Subcutaneous abdominal adipose tissue (tissue), 5 donors: ENCODE measurements around the gene COL4A1.

ENCODE experiments used
- H3K27ac ChIP-seq: one replicate; pipeline ENCODE4 v1.7.0; 2013; ENCODE audit warnings: low read depth, mild to moderate bottlenecking, inconsistent platforms, low read length, moderate library complexity
- H3K27me3 ChIP-seq, 5 donors: one replicate each; pipeline ENCODE4 v1.7.0; 2013; ENCODE audit warnings: low read length in 5 of 5, inconsistent platforms in 1 of 5; ENCODE audit not compliant: control insufficient read depth in 5 of 5, insufficient read depth in 4 of 5
- H3K36me3 ChIP-seq, 5 donors: one replicate each; pipeline ENCODE4 v1.7.0; 2013; ENCODE audit warnings: low read length in 5 of 5; ENCODE audit not compliant: control insufficient read depth in 5 of 5, insufficient read depth in 5 of 5
- H3K4me1 ChIP-seq, 5 donors: one replicate each; pipeline ENCODE4 v1.7.0; 2013; ENCODE audit warnings: low read length in 5 of 5, mild to moderate bottlenecking in 3 of 5, moderate library complexity in 1 of 5; ENCODE audit not compliant: control insufficient read depth in 5 of 5, insufficient read depth in 5 of 5
- H3K4me3 ChIP-seq, 5 donors: one replicate each; pipeline ENCODE4 v1.7.0; 2013; ENCODE audit warnings: low read length in 5 of 5, low read depth in 1 of 5
- H3K9ac ChIP-seq, 5 donors: one replicate each; pipeline ENCODE4 v1.7.0; 2013; ENCODE audit warnings: low read length in 5 of 5, mild to moderate bottlenecking in 4 of 5, moderate library complexity in 3 of 5
- H3K9me3 ChIP-seq, 5 donors: one replicate each; pipeline ENCODE4 v1.7.0; 2013; ENCODE audit warnings: low read length in 5 of 5; ENCODE audit not compliant: control insufficient read depth in 5 of 5
- donor health status: healthy.
- donor health status: healthy.
- donor health status: healthy.
- donor health status: healthy.
- donor health status: healthy.

COL4A1 gene

DNA sequence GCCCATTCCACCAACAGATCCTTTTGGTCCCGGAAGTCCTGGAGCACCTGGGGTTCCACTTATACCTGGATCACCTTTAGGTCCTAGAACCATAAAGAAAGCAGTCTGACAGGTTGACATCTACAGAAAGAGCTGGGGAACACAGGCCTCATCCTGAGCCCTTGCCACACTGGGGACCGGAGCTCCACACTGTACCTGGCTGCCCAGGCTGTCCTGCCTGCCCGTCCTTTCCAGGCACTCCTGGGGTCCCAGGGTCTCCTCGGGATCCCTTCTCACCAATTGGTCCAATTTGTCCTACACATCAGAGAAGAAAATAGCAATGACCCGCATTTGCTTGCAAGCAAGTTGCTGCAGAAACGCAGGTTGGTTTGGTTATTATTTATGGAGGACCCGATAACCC lies 130.5 kb downstream of the COL4A1 start:
- peaks cover 0 to 6% (median 0%) of the 10 kb centered on the region in 5 donors for H3K9me3 ChIP-seq
- no peaks in the 10 kb centered on the region for H3K27me3 ChIP-seq
- H3K27ac ChIP-seq: no peak overlapping the region
- no peak overlapping the region for H3K4me3 ChIP-seq
- peaks cover 0 to 6% (median 0%) of the 10 kb centered on the region in 5 donors for H3K4me1 ChIP-seq
- H3K36me3 ChIP-seq: peaks cover 26 to 100% (median 100%) of the 10 kb centered on the region in 5 donors
- H3K9ac ChIP-seq: no peak overlapping the region

DNA sequence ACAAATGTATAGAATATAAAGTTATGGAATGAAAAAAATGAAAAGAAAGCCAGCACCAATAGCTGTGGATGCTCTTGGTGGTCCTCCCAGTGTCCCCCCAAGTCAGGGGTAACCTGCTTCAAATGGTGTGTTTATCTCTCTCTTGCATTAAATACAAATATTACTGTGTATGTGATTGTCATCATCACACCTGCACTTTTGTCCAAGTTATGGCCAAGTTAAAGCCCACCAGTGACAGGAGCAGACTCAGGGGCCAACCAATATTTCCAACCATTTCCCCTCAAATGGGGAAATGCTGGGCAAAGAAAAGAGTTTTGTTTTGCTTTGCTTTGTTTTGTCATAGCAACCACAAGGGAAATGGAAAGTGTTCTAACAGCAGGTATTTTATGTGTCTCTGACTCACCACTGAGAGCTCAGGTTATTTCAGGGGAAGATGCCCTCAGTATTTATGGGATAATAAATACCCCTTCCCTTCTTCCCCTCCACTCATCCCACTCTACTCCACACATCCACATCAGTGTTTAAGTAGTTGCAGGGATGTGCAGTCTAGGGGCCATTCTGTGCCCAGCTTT lies 133.6 kb downstream of the COL4A1 start:
- peaks cover 0 to 6% (median 0%) of the 10 kb centered on the region in 5 donors for H3K9me3 ChIP-seq
- H3K4me3 ChIP-seq: no peak overlapping the region
- H3K36me3 ChIP-seq: peaks cover 34 to 98% (median 92%) of the 10 kb centered on the region in 5 donors
- H3K27me3 ChIP-seq: no peaks in the 10 kb centered on the region
- H3K9ac ChIP-seq: no peak overlapping the region
- H3K27ac ChIP-seq: no peak overlapping the region
- H3K4me1 ChIP-seq: peaks cover 0 to 13% (median 0%) of the 10 kb centered on the region in 5 donors

DNA sequence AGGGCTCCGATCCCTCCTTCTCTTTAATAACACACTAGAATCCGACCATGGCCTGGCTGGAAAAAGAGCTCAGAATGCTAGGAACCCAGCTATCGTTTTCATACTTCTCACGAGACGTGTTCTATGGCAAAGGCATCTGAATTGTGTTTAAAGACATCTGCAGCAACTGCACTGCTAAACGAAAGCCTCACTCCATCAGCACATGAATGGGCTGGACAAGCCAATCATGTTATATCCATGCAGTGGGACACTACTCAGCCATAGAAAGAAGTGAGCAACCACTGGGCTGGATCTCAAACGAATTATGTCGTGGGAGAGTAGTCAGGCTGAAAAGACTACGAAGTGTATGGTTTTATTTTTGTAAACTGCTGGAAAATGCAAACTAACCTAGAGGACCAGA lies 136.1 kb downstream of the COL4A1 start:
- Histone ChIP-seq H3K36me3 (peaks cover 38 to 98% (median 89%) of the 10 kb centered on the region in 5 donors), H3K4me3 (no peak overlapping the region), H3K27ac (peak overlapping the region; percentile 33), H3K9ac (no peak overlapping the region), H3K9me3 (peaks cover 0 to 6% (median 0%) of the 10 kb centered on the region in 5 donors), H3K4me1 (peaks cover 0 to 13% (median 0%) of the 10 kb centered on the region in 5 donors), H3K27me3 (no peaks in the 10 kb centered on the region)

DNA sequence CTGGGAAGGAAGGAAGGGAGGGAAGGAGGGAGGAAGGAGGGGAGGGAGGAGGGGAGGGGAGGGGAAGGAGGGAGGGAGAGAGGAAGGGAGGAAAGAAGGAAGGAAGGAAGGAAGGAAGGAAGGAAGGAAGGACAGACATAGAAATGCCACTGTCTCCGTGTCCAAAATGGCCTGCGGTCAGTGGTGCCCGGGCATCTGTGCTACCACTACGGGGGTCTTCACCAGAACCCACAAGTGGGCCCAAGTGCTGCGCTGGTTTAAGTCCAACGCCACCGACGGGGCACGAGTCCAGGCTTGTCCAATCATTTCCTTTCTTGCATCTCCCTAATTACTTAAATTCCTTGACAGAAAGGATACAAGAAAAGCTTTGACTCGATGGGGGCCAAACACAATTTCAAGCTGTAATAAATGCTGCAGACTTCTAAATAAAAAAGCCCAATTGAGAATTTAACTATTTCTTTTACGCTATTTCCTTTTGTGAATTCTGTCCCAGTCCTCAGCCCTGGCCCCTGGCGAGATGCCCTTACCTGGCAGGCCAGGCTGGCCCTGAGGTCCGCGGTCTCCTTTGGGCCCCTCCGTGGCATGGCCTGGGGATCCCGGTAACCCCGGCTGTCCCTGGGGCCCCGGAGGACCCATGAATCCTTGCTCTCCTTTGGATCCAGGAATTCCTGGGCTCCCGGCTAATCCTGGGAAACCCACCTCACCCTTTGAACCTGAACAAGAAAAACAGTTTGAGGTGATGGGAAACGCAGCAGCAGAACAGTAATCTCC lies 136.8 kb downstream of the COL4A1 start:
- peaks cover 40 to 98% (median 89%) of the 10 kb centered on the region in 5 donors for H3K36me3 ChIP-seq

DNA sequence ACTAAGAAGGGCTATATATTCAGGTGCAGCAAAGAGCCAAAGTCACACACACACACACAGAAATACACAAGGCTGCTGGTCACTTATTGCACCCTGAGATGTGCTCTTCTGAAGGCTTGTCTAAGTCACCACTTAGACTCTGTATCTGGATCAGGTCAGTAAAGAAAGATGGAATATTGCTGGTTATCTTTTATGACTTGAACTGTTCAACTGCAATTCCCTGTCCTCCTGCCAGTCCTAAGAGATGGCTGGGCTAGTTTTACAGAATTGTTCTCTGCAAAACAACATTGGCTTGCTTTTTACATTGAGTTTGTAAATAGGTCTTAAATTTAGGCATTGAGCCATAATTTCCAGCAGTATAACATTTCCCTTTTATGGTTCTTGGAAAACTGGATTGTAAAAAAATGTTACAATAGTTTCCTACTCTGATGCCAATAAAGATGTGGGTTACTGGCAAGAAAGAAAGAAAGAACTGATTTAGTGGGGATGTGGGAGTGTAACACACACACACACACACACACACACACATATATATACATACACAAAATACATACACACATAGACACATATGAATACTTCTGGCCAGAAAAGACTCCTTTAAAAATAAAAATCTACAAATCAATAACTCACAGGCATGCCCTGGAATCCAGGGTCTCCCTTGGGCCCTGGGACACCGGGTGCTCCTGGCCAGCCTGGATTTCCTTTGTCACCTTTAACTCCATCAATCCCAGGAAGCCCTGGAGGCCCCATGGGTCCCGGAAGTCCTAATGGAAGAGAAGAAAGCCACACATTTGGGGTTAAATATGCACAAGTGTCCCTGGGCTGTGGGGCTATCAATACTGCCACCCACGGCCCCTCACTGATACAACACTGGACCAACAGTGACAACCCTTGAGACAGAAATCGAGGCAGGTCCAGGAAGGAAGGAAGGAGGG lies 137.7 kb downstream of the COL4A1 start:
- Histone ChIP-seq H3K27me3 (no peaks in the 10 kb centered on the region), H3K4me1 (peaks cover 0 to 13% (median 0%) of the 10 kb centered on the region in 5 donors), H3K27ac (peak overlapping the region; percentile 33), H3K9ac (no peak overlapping the region), H3K4me3 (no peak overlapping the region), H3K36me3 (peaks cover 36 to 98% (median 89%) of the 10 kb centered on the region in 5 donors), H3K9me3 (peaks cover 0 to 6% (median 0%) of the 10 kb centered on the region in 5 donors)

More for the DNA sequence above, 136.8 kb downstream of the COL4A1 start:
- Histone ChIP-seq H3K9ac (no peak overlapping the region), H3K4me3 (no peak overlapping the region), H3K27ac (peak overlapping the region; percentile 33), H3K27me3 (no peaks in the 10 kb centered on the region), H3K4me1 (peaks cover 0 to 13% (median 0%) of the 10 kb centered on the region in 5 donors), H3K9me3 (peaks cover 0 to 6% (median 0%) of the 10 kb centered on the region in 5 donors)

DNA sequence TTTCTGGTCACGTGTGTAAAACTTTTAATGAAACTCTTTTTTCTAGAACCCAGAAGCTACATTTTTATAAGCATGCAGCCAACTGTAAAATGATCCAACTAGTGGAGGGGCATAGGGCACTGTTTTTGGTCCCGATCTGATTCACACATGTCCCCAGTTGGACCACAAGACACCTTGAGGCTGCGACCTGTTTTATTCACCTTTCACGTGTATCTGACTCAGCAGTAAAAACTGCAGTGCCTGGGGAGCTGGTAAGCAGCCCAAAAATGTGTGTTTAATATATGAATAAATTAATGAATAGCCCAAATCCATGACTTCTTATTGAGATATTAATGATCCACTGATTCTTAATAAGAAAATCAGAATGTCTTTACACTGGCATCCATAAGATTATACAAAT lies 140.4 kb downstream of the COL4A1 start:
- Histone ChIP-seq H3K4me3 (no peak overlapping the region), H3K9ac (no peak overlapping the region), H3K27ac (no peak overlapping the region), H3K9me3 (no peaks in the 10 kb centered on the region), H3K36me3 (peaks cover 38 to 98% (median 86%) of the 10 kb centered on the region in 5 donors), H3K4me1 (peaks cover 0 to 27% (median 4%) of the 10 kb centered on the region in 5 donors), H3K27me3 (no peaks in the 10 kb centered on the region)

DNA sequence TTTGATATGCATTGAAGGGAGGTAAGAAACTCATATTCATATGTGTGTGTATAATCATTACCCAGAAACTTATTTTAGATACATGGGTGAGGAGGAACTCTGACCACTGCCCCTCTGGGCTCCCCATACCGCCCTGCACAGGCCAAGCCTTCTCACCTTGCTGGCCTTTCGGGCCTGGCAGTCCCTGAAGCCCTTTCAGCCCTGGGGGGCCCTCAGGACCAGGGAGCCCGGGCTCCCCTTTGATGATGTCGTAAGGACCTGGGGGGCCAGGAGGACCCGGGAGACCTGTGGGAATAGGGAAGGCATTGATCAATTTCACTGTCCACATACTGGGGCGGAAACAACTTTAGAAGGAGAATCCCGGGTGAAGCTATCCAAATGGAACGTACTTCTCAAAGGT lies 142.3 kb downstream of the COL4A1 start:
- Histone ChIP-seq H3K36me3 (peaks cover 44 to 97% (median 90%) of the 10 kb centered on the region in 5 donors), H3K27ac (no peak overlapping the region), H3K4me1 (peaks cover 0 to 20% (median 0%) of the 10 kb centered on the region in 5 donors), H3K9ac (no peak overlapping the region), H3K4me3 (no peak overlapping the region), H3K27me3 (no peaks in the 10 kb centered on the region), H3K9me3 (no peaks in the 10 kb centered on the region)

DNA sequence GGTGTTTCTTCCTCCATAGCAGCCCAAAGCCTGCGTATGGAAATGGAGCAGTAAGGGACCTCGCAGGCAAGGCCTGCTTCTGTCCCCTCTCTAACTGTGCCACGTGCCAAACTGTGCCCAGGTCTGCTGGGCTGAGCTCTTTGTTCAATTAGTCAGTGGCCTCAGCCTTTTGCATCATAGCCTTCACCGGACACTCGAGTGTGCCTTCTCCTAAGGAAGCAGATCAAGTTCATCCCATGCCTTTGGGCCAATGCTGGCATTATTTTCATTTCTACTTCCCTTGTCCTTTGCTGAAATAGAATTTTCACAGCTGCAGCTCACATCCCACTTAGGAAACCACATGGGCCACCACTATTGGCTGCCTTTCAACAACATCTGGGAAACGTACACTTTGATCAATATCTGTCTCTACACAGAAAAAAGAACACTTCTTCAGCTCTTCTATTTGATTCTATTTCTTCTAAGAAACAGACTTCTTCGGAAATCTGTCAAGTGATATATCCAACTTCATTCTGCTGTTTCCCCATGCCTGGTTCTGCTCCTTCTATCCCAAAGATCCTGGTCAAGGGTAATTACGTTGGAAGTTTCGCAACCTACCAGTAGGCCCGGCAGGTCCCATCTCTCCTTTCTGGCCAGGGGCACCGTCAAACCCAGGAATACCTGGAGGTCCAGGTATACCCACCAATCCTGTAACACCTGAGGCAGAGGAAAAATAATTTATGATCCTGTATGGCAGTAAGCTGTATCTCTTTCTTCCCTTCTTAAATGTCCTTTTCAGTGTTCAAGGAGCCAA lies 143.9 kb downstream of the COL4A1 start:
- H3K4me1 ChIP-seq: peaks cover 0 to 33% (median 3%) of the 10 kb centered on the region in 5 donors
- H3K36me3 ChIP-seq: peaks cover 35 to 94% (median 87%) of the 10 kb centered on the region in 5 donors
- no peak overlapping the region for H3K27ac ChIP-seq
- no peak overlapping the region for H3K9ac ChIP-seq
- H3K9me3 ChIP-seq: no peaks in the 10 kb centered on the region
- no peak overlapping the region for H3K4me3 ChIP-seq
- no peaks in the 10 kb centered on the region for H3K27me3 ChIP-seq

DNA sequence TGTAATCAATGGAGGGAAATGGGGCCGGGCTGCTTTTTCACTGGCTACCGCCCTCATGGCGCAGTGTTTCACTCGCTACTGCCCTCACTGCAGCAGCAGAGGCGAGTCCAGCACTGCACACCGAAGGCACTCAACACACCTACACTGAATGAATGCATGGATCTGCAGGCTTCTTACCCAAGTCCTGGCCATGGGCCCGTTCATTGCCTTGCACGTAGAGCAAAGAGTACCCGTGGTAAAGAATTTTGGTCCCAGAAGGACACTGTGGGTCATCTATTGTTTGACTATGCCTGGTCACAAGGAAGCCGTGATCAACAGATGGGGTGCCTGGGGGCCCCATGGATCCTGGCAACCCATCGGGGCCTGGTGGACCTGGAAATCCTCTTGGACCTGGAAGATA lies 144.9 kb downstream of the COL4A1 start:
- Histone ChIP-seq H3K4me1 (peaks cover 0 to 39% (median 3%) of the 10 kb centered on the region in 5 donors), H3K9me3 (no peaks in the 10 kb centered on the region), H3K27ac (no peak overlapping the region), H3K27me3 (no peaks in the 10 kb centered on the region), H3K4me3 (no peak overlapping the region), H3K9ac (no peak overlapping the region), H3K36me3 (peaks cover 38 to 95% (median 87%) of the 10 kb centered on the region in 5 donors)
